ENCODE measurements around the gene GNB2. TPM values are rescaled to one million over a fixed set of nuclear protein-coding genes. Genes with fewer than 3 reads are reported as not detected.
A peak's percentile ranks its signal among the peaks of the same experiment; 100 is the strongest.
"Not testable (repeated sequence)": the region's sequence is repeated elsewhere in the genome, so short reads cannot be mapped to it uniquely, and the experiment has no call there.

The GNB2 gene
- total RNA-seq, 1 experiment from 2014 or later: 105 TPM

DNA sequence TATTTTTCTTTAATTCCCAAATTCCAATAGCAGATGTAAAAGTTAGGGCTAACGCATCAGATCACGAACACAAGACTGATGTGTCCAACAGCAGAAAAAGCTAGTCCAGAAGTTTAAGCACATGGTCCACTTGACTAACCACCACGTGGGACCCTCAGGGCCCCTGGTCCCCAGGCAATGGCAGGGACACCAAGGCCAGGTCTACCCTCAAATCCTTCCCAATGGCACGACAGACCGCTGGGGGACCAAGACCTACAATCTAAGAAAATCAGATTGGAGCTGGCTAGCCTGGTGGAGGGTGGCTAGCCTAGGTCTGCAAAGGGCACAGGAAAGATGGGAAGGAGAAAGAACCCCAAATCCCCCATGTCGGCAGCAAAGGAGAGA is 19.0 kb downstream of the GNB2 start:
- H3K4me1 ChIP-seq: peaks cover 5% of the 10 kb centered on the region; the same call in 1 of the 2 replicates
- H3K4me3 ChIP-seq: peak overlapping the region; percentile 85; the same call in 1 of the 2 replicates
- H3K27ac ChIP-seq: no peak overlapping the region
- no peak for DNase-seq
- peaks cover 18% of the 10 kb centered on the region for H3K36me3 ChIP-seq
- no peaks in the 10 kb centered on the region for H3K27me3 ChIP-seq
- H3K9me3 ChIP-seq (replicated peaks): no peaks in the 10 kb centered on the region

DNA sequence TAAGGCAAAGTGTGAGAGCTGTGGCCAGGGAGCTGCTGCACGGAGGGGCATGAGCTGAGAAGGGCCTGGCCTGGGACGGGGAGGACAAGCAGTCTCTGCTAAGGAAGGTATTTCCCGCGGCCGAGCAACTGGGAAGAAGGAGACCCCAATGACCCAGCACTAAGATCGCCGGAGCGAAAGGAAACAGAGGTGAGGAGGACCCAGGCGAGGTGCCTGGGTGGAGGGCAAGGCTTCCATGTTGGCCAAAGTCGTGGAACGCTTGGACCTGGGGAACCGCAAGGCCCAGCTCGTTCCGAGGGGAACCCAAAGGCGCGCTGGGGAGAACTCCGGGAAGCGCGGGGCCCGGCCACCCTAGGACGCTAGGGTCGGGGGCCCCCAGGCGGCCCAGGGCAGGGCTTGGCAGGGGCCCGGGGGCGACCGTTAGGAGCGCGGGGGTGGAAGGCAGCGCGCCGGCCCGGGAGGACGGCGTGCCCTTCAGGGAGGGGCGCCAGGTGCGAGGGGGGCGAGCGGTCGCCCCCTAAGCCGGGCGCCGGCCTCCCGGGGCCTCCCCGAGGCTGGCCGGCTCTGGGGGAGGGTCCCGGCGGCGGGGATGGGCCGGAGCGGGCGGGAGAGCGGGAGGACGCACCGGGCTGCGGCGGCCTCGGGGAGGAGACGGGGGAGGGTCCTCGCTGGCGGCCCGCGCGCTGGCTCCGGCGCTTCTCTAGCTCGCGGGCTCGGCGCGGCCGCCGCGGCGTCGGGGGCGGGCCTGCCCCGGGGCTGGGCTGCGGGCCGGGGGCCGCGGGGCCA is 20.0 kb downstream of the GNB2 start:
- Histone ChIP-seq H3K4me1 (peaks cover 5% of the 10 kb centered on the region; the same call in 1 of the 2 replicates), H3K27ac (peak overlapping the region; percentile 43; the same call in 1 of the 2 replicates)
- DNase-seq: no peak

DNA sequence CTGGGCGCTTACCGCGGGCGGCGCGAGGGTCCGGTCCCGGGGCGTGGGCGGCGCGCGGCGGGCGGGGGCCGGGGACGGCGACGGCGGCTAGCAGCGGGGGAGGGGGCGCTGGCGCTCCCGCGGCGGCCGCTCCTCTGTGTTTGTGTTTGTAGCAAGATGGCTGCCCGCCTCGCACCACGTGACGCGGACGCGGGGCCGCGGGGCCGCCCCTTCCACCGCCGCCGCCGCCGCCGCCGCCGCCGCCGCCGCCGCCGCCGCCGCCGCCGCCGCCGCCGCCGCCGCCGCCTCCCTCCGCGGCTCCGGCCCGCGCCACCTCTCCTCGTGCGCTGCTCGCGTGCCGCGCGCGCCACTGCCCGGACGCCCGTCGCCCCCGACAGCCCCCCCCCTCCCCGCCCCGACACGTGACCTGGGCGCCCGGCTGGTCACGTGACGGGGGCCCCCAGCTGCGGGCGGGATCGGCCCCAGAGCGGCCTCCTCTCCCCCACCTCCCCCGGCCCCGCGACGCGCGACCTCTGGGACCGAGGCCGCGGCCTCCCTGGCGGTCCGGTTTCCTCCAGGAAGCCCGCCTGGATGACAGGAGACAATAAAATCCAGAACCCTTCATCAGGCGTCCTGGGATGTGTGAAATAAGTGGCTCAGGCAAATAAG is 20.7 kb downstream of the GNB2 start, which contains the start of gene GIGYF1:
Gene GIGYF1 (minus strand): TSS at position 153 of the 648 bp plus-strand sequence. CDS start 6,012 bp downstream, outside the sequence.
- Histone ChIP-seq H3K4me1 (peaks cover 5% of the 10 kb centered on the region; the same call in 1 of the 2 replicates), H3K27me3 (0 out of 2 replicates have a peak, but pooled peaks cover 4% of the 10 kb centered on the region), H3K36me3 (peaks cover 4% of the 10 kb centered on the region; the same call in 1 of the 2 replicates), H3K9me3 (replicated peaks) (no peaks in the 10 kb centered on the region), H3K4me3 (peak within 1 kb of the TSS; percentile 85), H3K27ac (peak within 1 kb of the TSS; percentile 43; the same call in 1 of the 2 replicates)
- peak; percentile 71 to 82 for DNase-seq

More for the DNA sequence above, 20.0 kb downstream of the GNB2 start:
- H3K36me3 ChIP-seq: peaks cover 11% of the 10 kb centered on the region; the same call in 1 of the 2 replicates
- H3K4me3 ChIP-seq: peak overlapping the region; percentile 85
- no peaks in the 10 kb centered on the region for H3K9me3 ChIP-seq (replicated peaks)
- H3K27me3 ChIP-seq: no peaks in the 10 kb centered on the region

DNA sequence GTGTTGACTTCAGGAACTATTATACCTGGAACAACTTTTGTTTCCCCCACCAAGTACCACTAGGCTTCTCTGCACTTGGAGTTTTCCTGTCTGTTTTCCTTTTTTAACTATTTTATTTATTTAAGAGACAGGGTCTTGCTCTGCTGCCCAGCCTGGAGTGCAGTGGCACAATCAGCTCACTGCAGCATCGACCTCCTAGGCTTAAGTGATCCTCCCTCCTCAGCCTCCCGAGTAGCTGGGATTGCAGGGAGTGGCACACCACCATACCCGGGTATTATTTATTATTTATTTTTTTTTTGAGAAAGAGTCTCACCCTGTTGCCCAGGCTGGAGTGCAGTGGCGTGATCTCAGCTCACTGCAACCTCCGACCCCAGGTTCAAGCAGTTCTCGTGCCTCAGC is 22.6 kb downstream of the GNB2 start:
- H3K9me3 ChIP-seq (replicated peaks): no peaks in the 10 kb centered on the region
- no peak overlapping the region for H3K4me3 ChIP-seq
- H3K4me1 ChIP-seq: peaks cover 5% of the 10 kb centered on the region; the same call in 1 of the 2 replicates
- no peak overlapping the region for H3K27ac ChIP-seq
- H3K36me3 ChIP-seq: no peaks in the 10 kb centered on the region; the same call in 1 of the 2 replicates
- peaks cover 8% of the 10 kb centered on the region; the same call in 1 of the 2 replicates for H3K27me3 ChIP-seq
- no peak for DNase-seq

DNA sequence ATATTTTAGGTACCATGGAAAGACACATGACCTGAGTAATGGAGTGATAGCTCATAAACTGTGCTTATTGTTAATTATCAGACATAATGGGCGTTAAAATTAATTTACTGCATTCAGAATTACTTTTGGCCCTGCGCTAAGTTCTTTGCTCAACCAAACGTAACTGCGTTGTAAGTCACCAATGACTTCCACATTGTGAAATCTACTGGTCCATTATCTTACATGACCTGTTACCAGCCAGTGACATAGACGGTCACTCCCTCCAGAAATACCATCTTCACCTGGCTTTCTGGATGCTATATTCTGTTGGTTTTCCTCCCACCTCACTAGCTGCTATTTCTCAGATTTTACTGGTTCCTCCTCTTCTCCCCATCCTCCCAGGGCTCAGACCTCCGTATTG is 25.5 kb downstream of the GNB2 start:
- H3K27ac ChIP-seq: no peak overlapping the region
- no peak overlapping the region for H3K4me3 ChIP-seq
- H3K4me1 ChIP-seq: no peaks in the 10 kb centered on the region
- no peaks in the 10 kb centered on the region for H3K36me3 ChIP-seq
- DNase-seq: no peak
- H3K9me3 ChIP-seq (replicated peaks): no peaks in the 10 kb centered on the region
- H3K27me3 ChIP-seq: peaks cover 8% of the 10 kb centered on the region; the same call in 1 of the 2 replicates

DNA sequence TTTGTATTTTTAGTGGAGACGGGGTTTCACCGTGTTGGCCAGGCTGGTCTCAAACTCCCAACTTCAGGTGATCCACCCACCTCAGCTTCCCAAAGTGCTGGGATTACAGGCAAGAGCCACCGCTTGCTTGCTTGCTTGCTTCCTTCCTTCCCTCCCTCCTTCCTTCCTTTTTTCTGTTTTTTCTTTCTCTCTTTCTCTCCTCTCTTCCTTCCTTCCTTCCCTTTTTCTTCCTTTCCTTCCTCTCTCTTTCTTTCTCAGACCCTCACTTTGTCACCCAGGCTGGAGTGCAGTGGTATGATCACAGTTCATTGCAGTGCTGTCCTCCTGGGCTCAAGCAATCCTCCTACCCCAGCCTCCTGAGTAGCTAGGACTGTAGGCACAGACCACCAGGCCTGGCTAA is 27.5 kb downstream of the GNB2 start:
- not testable (repeated sequence) for H3K27ac ChIP-seq; DNase-seq; H3K36me3 ChIP-seq; H3K4me3 ChIP-seq; H3K9me3 ChIP-seq (replicated peaks); H3K4me1 ChIP-seq; H3K27me3 ChIP-seq

DNA sequence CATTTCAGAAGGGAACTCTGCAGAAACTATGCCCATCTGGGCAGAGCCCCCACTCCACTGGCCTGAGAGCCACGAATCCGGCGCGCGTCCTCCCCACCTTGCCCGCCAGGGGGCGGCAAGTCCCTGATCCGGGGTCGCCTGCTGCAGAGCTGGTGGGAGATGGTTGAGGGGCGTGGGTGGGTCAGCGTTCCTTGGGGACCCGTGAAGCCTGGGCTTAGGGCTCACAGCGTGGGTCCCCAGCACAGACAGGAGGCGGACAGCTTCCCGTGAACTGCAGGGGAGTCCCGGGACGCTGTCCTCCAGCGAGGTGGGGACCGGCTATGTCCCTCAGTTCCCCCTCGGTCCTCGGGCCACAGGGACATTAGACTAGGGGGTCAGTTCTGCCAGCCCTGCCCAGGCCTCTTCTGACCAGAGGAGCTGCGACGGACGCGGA is 31.8 kb downstream of the GNB2 start:
- Histone ChIP-seq H3K4me3 (peak overlapping the region; percentile 79), H3K27ac (peak overlapping the region; percentile 69), H3K4me1 (peaks cover 9% of the 10 kb centered on the region; the same call in 1 of the 2 replicates), H3K36me3 (peaks cover 15% of the 10 kb centered on the region), H3K9me3 (replicated peaks) (no peaks in the 10 kb centered on the region), H3K27me3 (no peaks in the 10 kb centered on the region)
- DNase-seq: peak; percentile 85 to 88

DNA sequence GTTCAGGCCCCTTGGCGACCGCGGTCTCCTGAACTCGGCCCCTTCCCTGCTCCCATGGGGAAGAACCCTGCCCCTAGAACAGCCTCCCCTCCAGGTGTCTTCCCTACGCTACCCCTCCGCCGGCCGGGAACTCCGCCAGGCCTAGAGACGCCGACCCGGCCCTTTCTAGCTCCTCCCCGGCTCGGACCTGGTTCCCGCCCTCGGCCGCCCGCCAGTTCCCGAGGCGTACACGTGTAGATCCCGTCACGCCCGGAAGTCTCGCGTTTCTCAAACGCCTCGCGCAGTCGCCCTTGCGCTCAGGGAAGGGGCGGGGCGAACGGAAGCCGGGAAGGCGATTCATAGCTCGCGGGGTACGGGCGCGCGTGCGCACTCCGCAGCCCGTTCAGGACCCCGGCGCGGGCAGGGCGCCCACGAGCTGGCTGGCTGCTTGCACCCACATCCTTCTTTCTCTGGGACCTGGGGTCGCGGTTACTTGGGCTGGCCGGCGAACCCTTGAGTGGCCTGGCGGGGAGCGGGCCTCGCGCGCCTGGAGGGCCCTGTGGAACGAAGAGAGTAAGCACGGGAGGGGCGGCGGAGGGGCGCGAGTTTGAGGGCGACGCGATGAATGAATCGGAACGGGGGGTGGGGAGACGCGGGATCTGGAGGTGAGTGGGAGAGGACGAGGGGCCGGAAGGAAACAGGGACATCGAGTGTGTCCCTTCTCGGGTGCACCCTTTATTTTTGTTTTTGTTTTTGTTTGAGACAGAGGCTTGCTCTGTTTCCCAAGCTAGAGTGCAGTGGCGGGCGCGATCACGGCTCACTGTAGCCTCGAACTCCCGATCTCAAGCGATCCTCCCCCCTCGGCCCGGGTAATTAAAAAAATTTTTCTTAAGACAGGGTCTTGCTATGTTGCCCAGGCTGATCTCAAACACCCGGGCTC is 32.5 kb downstream of the GNB2 start, which contains the start of gene POP7:
Gene POP7 (plus strand): TSS at position 369 of the 919 bp plus-strand sequence. CDS start 710 bp downstream, outside the sequence.
- peaks cover 9% of the 10 kb centered on the region; the same call in 1 of the 2 replicates for H3K4me1 ChIP-seq
- H3K4me3 ChIP-seq: peak within 1 kb of the TSS; percentile 79
- no peaks in the 10 kb centered on the region for H3K9me3 ChIP-seq (replicated peaks)
- H3K27me3 ChIP-seq: no peaks in the 10 kb centered on the region
- H3K27ac ChIP-seq: peak within 1 kb of the TSS; percentile 69
- peak; percentile 99 for DNase-seq
- peaks cover 15% of the 10 kb centered on the region for H3K36me3 ChIP-seq

DNA sequence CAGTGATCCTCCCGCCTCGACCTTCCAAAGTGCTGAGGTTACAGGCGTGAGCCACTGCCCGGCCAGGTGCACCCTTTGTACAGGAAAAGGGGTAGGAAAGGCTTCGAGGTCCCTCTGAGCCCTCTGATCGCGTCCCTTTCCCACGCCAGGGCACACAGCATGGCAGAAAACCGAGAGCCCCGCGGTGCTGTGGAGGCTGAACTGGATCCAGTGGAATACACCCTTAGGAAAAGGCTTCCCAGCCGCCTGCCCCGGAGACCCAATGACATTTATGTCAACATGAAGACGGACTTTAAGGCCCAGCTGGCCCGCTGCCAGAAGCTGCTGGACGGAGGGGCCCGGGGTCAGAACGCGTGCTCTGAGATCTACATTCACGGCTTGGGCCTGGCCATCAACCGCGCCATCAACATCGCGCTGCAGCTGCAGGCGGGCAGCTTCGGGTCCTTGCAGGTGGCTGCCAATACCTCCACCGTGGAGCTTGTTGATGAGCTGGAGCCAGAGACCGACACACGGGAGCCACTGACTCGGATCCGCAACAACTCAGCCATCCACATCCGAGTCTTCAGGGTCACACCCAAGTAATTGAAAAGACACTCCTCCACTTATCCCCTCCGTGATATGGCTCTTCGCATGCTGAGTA is 33.3 kb downstream of the GNB2 start:
- H3K27me3 ChIP-seq: no peaks in the 10 kb centered on the region
- peaks cover 15% of the 10 kb centered on the region for H3K36me3 ChIP-seq
- no peaks in the 10 kb centered on the region for H3K9me3 ChIP-seq (replicated peaks)
- peak overlapping the region; percentile 69; the same call in 1 of the 2 replicates for H3K27ac ChIP-seq
- H3K4me3 ChIP-seq: peak overlapping the region; percentile 79
- no peak for DNase-seq
- H3K4me1 ChIP-seq: peaks cover 9% of the 10 kb centered on the region; the same call in 1 of the 2 replicates

DNA sequence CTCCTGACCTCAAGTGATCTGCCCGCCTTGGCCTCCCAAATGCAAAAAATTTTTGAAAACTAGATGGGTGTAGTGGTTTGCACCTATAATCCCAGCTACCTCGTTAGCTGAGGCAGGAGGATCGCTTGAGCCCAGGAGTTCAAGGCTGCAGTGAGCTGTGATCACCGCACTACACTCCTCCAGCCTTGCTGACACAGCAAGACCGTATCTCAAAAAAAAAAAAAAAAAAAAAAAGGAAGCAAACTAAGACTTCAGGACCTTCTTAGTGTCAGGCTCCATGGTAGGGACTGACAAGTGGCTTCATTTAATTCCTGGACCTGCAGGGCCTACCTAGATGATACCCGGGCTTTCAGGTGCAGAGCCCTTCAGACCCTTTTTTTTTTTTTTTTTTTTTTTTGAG is 34.9 kb downstream of the GNB2 start:
- H3K27me3 ChIP-seq: no peaks in the 10 kb centered on the region
- no peak for DNase-seq
- H3K9me3 ChIP-seq (replicated peaks): no peaks in the 10 kb centered on the region
- H3K4me3 ChIP-seq: no peak overlapping the region
- H3K36me3 ChIP-seq: peaks cover 15% of the 10 kb centered on the region
- H3K4me1 ChIP-seq: peaks cover 9% of the 10 kb centered on the region; the same call in 1 of the 2 replicates
- H3K27ac ChIP-seq: no peak overlapping the region

DNA sequence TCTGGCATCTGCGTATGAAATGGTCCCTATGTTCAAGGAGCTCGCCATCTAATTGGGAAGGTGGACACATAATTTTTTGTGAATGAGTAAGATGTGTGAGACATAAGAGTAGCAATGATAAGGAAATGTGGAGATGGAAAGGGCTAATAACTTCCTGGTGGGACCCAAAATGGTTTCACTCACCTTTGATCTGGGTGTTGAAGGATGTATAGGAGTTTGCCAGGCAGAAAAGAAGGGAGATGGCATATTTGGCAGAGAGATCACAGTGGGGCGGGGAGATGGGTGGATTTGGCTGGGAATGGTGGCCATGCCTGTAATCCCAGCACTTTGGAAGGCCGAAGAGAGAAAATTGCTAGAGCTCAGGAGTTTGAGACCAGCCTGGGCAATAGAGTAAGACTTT is 36.9 kb downstream of the GNB2 start:
- DNase-seq: no peak
- Histone ChIP-seq H3K4me3 (no peak overlapping the region), H3K4me1 (peaks cover 9% of the 10 kb centered on the region; the same call in 1 of the 2 replicates), H3K36me3 (peaks cover 15% of the 10 kb centered on the region), H3K9me3 (replicated peaks) (no peaks in the 10 kb centered on the region), H3K27ac (no peak overlapping the region), H3K27me3 (no peaks in the 10 kb centered on the region)

DNA sequence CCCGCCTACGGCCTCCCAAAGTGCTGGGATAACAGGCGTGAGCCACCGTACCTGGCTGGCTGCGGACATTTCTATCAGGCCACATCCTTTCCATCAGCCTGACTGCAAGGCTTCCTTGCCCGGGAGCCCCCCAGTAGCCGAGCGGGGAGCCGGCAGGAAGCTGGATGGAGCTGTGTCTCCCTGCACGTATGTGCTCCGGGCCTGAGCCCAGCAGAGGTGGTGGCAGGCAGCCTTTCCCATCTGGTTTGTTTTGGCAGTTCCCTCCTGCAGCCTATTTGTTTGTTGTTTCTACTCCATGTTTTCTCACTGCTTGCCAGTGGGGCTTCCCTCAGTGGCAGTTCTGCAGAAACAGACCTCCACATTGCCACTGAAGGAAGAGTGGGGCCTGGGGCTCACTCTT is 37.8 kb downstream of the GNB2 start:
- H3K36me3 ChIP-seq: peaks cover 15% of the 10 kb centered on the region
- H3K27ac ChIP-seq: no peak overlapping the region
- DNase-seq: no peak
- no peaks in the 10 kb centered on the region for H3K27me3 ChIP-seq
- no peaks in the 10 kb centered on the region for H3K9me3 ChIP-seq (replicated peaks)
- peaks cover 9% of the 10 kb centered on the region; the same call in 1 of the 2 replicates for H3K4me1 ChIP-seq
- no peak overlapping the region for H3K4me3 ChIP-seq

DNA sequence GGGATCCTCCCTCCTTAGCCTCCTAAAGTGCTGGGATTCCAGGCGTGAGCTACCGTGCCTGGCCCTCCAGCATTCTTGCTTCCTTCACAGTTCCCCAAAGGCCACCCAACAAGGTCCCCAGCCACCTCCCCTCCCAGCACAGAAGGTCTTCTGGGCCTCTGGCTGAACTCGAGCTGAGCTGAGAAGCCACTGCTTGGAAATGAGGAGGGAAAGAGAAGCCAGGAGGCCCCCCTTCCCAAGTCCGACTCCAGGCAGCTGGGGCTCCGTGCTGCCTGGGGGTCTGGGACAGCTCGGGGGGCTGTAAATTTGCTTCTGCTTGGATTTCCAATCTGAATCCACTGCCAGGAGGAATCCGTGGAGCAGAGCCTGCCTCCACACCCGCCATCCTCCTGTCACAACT is 41.2 kb downstream of the GNB2 start:
- H3K36me3 ChIP-seq: no peaks in the 10 kb centered on the region
- peaks cover 3% of the 10 kb centered on the region; the same call in 1 of the 2 replicates for H3K27me3 ChIP-seq
- no peak overlapping the region for H3K27ac ChIP-seq
- no peak for DNase-seq
- H3K4me3 ChIP-seq: no peak overlapping the region
- H3K9me3 ChIP-seq (replicated peaks): no peaks in the 10 kb centered on the region
- no peaks in the 10 kb centered on the region for H3K4me1 ChIP-seq

All from SJCRH30 (cell line).